GM23248 (cell line): Measurements from ENCODE around the gene IFNK. TPM values are rescaled to one million over a fixed set of nuclear protein-coding genes. Genes with fewer than 3 reads are reported as not detected.

Experiments
- DNase-seq: peaks from one replicate; pipeline ENCODE4 v3.0.0-alpha.2; 2015
- H2AFZ ChIP-seq: fragments of 200-600 bp; sonication (generic); 2 replicates; pipeline ENCODE4 v1.6.1; 2016; ENCODE audit warnings: antibody characterized with exemption
- H3F3A ChIP-seq: fragments of 200-600 bp; sonication (generic); 2 replicates; pipeline ENCODE4 v1.6.1; 2016; ENCODE audit warnings: mild to moderate bottlenecking, antibody characterized with exemption, mixed run types; ENCODE audit not compliant: insufficient read depth
- H3K27ac ChIP-seq: fragments of 200-600 bp; sonication (generic); 2 replicates; pipeline ENCODE4 v1.5.1; 2016; ENCODE audit warnings: mild to moderate bottlenecking
- H3K27me3 ChIP-seq: fragments of 200-600 bp; sonication (generic); replicated peaks from 2 replicates; pipeline ENCODE4 v1.6.1; 2016; ENCODE audit warnings: mild to moderate bottlenecking; ENCODE audit not compliant: insufficient read depth
- H3K36me3 ChIP-seq: fragments of 200-600 bp; sonication (generic); 2 replicates; pipeline ENCODE4 v1.6.1; 2016; ENCODE audit warnings: low read depth, mild to moderate bottlenecking
- H3K4me1 ChIP-seq: fragments of 200-600 bp; sonication (generic); 2 replicates; pipeline ENCODE4 v1.6.1; 2016; ENCODE audit warnings: mild to moderate bottlenecking; ENCODE audit not compliant: insufficient read depth
- H3K4me2 ChIP-seq: fragments of 200-600 bp; sonication (generic); one replicate; pipeline ENCODE4 v1.6.1; 2016; ENCODE audit warnings: mild to moderate bottlenecking; ENCODE audit not compliant: unreplicated experiment
- H3K4me3 ChIP-seq: fragments of 200-600 bp; sonication (generic); 2 replicates; pipeline ENCODE4 v1.5.1; 2016; ENCODE audit warnings: mild to moderate bottlenecking
- H3K79me2 ChIP-seq: fragments of 200-600 bp; sonication (generic); 2 replicates; pipeline ENCODE4 v1.6.1; 2016; ENCODE audit warnings: mild to moderate bottlenecking; ENCODE audit not compliant: insufficient read depth
- H3K9ac ChIP-seq: fragments of 200-600 bp; sonication (generic); 2 replicates; pipeline ENCODE4 v1.6.1; 2016; ENCODE audit warnings: mild to moderate bottlenecking
- H3K9me2 ChIP-seq: fragments of 200-600 bp; sonication (generic); 2 replicates; pipeline ENCODE4 v1.6.1; 2016; ENCODE audit warnings: mixed run types, mild to moderate bottlenecking, moderate library complexity; ENCODE audit not compliant: insufficient read depth
- H3K9me3 ChIP-seq: fragments of 200-600 bp; sonication (generic); one replicate; pipeline ENCODE4 v1.6.1; 2017; ENCODE audit warnings: low read depth
- H4K20me1 ChIP-seq: fragments of 200-600 bp; sonication (generic); 2 replicates; pipeline ENCODE4 v1.6.0; 2016; ENCODE audit not compliant: insufficient read depth
- EZH2 ChIP-seq: fragments of 200-600 bp; sonication (generic); IDR thresholded peaks from 2 replicates; pipeline ENCODE4 v1.6.1; 2018; ENCODE audit warnings: antibody characterized with exemption, mild to moderate bottlenecking; ENCODE audit not compliant: insufficient read depth, poor library complexity, severe bottlenecking
- EZH2phosphoT487 ChIP-seq: fragments of 200-600 bp; sonication (generic); IDR thresholded peaks from 2 replicates; pipeline ENCODE4 v1.6.1; 2018; ENCODE audit warnings: antibody characterized with exemption, moderate library complexity, mild to moderate bottlenecking, low read depth; ENCODE audit not compliant: insufficient read depth
- WGBS, 2 experiments: methylation state at CpG; one replicate each; pipeline ENCODE4 v1.1.6; 2015 to 2017; ENCODE audit warnings: low lambda C conversion rate in 2 of 2, low coverage in 1 of 2; ENCODE audit errors: missing lambda C conversion rate in 2 of 2; 5-methylcytosine and 5-hydroxymethylcytosine counted together
- in situ Hi-C: fragments of 300-500 bp; cut with MboI; formaldehyde crosslinking; loops from 2 replicates; pipeline ENCODE4 v1.15.0; 2020
- polyA plus RNA-seq: library from polyadenylated mRNA; unstranded; fragments of >200 nt; fragmentation: Nextera tagmentation; extraction: Ambion mirVana; gene quantifications from 2 replicates; pipeline ENCODE4 v1.2.1, GENCODE V29; 2016
- total RNA-seq: library from RNA; depleted of rRNA; stranded (reverse); fragments of >200 nt; shearing (Covaris generic); gene quantifications from 2 replicates; pipeline ENCODE4 v1.2.3, GENCODE V29; 2014

Gene IFNK
- total and polyA plus RNA-seq, 2 experiments from 2014 or later, result not detected

GRCh38 chr9:27478322-27478721, 45.8 kb upstream of the IFNK start:
- H3K36me3 ChIP-seq, result no peaks in the 10 kb centered on the region
- H3K9me3 ChIP-seq, result no peaks in the 10 kb centered on the region
- no peak overlapping the region for H3K4me2 ChIP-seq
- H3K9ac ChIP-seq, result no peak overlapping the region
- H4K20me1 ChIP-seq, result no peaks in the 10 kb centered on the region
- no peaks in the 10 kb centered on the region for H3K4me1 ChIP-seq
- no peak for DNase-seq
- in situ Hi-C loops, result loop anchor here (10.0 kb wide), 1 partner anchor 56 kb away; no protein-coding TSS in a partner anchor
- TF ChIP-seq EZH2phosphoT487, result no peak
- TF ChIP-seq EZH2, result no peak
- H3K9me2 ChIP-seq, result no peaks in the 10 kb centered on the region
- H3K27me3 ChIP-seq, result no peaks in the 10 kb centered on the region
- no peak overlapping the region for H3K4me3 ChIP-seq
- WGBS, 2 experiments, result 27 to 30% methylated on average over 1 of the region's 1 CpG
- H2AFZ ChIP-seq, result no peak overlapping the region
- no peaks in the 10 kb centered on the region for H3F3A ChIP-seq
- H3K79me2 ChIP-seq, result no peaks in the 10 kb centered on the region
- H3K27ac ChIP-seq, result no peak overlapping the region

GRCh38 chr9:27482709-27483108, 41.4 kb upstream of the IFNK start:
- H3K9me3 ChIP-seq, result no peaks in the 10 kb centered on the region
- no peaks in the 10 kb centered on the region for H3K36me3 ChIP-seq
- H2AFZ ChIP-seq, result no peak overlapping the region
- H4K20me1 ChIP-seq, result no peaks in the 10 kb centered on the region
- no peak for TF ChIP-seq EZH2phosphoT487
- TF ChIP-seq EZH2, result no peak
- no peak overlapping the region for H3K27ac ChIP-seq
- no peaks in the 10 kb centered on the region for H3K27me3 ChIP-seq
- in situ Hi-C loops, result no loop called here
- H3K79me2 ChIP-seq, result no peaks in the 10 kb centered on the region
- no peaks in the 10 kb centered on the region for H3F3A ChIP-seq
- DNase-seq, result no peak
- H3K4me3 ChIP-seq, result no peak overlapping the region
- no peaks in the 10 kb centered on the region for H3K9me2 ChIP-seq
- no peak overlapping the region for H3K4me2 ChIP-seq
- H3K4me1 ChIP-seq, result no peaks in the 10 kb centered on the region
- WGBS, 2 experiments, result 57 to 63% methylated on average over 2 of the region's 2 CpGs
- no peak overlapping the region for H3K9ac ChIP-seq

DNA sequence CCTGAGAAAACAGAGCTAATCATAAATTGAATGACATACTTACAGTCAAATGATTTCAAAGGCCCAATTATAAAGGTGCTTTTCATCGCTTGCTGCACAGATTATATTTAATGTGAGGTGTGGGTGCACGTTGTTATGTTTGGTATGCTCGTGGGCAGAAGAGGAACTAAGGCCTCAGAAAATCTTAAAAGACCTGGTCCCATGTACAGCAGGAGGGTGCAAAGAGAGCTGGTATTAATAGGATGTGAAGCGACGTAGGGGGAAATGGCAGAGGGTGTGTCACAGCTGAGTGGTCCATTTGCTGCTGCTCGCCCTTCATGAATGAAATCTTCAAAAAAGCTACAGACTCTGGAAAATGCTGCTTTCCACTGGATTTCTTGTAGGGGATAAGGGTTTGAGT, 40.5 kb upstream of the IFNK start:
- TF ChIP-seq EZH2 (no peak), EZH2phosphoT487 (no peak)
- Histone ChIP-seq H3F3A (no peaks in the 10 kb centered on the region), H3K4me3 (no peak overlapping the region), H3K9ac (no peak overlapping the region), H3K27me3 (no peaks in the 10 kb centered on the region), H2AFZ (no peak overlapping the region), H3K36me3 (no peaks in the 10 kb centered on the region), H3K4me2 (no peak overlapping the region), H4K20me1 (no peaks in the 10 kb centered on the region), H3K27ac (no peak overlapping the region), H3K9me2 (no peaks in the 10 kb centered on the region), H3K4me1 (no peaks in the 10 kb centered on the region), H3K79me2 (no peaks in the 10 kb centered on the region), H3K9me3 (no peaks in the 10 kb centered on the region)
- in situ Hi-C loops, result no loop called here
- no peak for DNase-seq
- 77 to 78% methylated on average over 6 of the region's 6 CpGs for WGBS, 2 experiments

GRCh38 chr9:27485158-27485557, 38.9 kb upstream of the IFNK start:
- no peak for DNase-seq
- no peaks in the 10 kb centered on the region for H3K36me3 ChIP-seq
- H3K27ac ChIP-seq, result no peak overlapping the region

DNA sequence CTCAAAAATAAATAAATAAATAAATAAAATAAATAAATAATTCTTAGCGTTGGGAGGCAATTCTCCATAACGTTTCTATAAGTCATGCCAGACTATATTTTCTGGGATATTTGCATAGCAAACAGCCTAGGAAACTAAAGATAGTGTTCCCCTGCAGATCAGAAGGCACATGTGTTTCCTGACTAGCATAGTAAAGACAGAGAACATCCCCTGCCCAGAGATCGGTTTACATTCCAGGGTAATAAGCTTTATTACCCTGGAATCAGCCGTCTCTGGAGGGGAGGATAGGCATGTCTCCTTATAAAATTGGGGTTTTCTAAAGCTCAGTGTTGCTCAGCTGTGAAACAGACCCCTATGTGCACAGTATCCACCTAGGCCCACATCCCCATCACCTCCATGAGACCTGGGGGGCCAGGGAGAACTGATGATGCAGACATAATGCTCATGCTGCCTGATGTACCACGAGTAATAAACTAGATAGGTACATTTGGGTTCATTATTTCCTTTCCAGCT, 36.9 kb upstream of the IFNK start:
- no peaks in the 10 kb centered on the region for H3K36me3 ChIP-seq
- no peaks in the 10 kb centered on the region for H3K4me1 ChIP-seq
- H3K9me3 ChIP-seq, result no peaks in the 10 kb centered on the region
- no peaks in the 10 kb centered on the region for H4K20me1 ChIP-seq
- no peak overlapping the region for H3K9ac ChIP-seq
- in situ Hi-C loops, result no loop called here
- TF ChIP-seq EZH2 (no peak), EZH2phosphoT487 (no peak)
- H3K79me2 ChIP-seq, result no peaks in the 10 kb centered on the region
- no peaks in the 10 kb centered on the region for H3K9me2 ChIP-seq
- no peak overlapping the region for H3K4me2 ChIP-seq
- no peak overlapping the region for H3K27ac ChIP-seq
- no peaks in the 10 kb centered on the region for H3K27me3 ChIP-seq
- no peaks in the 10 kb centered on the region for H3F3A ChIP-seq
- WGBS, 2 experiments, result 13 to 18% methylated on average over 5 of the region's 5 CpGs
- DNase-seq, result no peak
- no peak overlapping the region for H3K4me3 ChIP-seq
- H2AFZ ChIP-seq, result no peak overlapping the region

More at GRCh38 chr9:27485158-27485557, 38.9 kb upstream of the IFNK start:
- WGBS, 2 experiments, result 44 to 64% methylated on average over 1 of the region's 1 CpG
- H3K9me3 ChIP-seq, result no peaks in the 10 kb centered on the region
- in situ Hi-C loops, result no loop called here
- no peaks in the 10 kb centered on the region for H3F3A ChIP-seq
- H4K20me1 ChIP-seq, result no peaks in the 10 kb centered on the region
- TF ChIP-seq EZH2, result no peak
- no peak for TF ChIP-seq EZH2phosphoT487
- no peaks in the 10 kb centered on the region for H3K4me1 ChIP-seq
- no peak overlapping the region for H3K4me2 ChIP-seq
- no peak overlapping the region for H3K4me3 ChIP-seq
- H2AFZ ChIP-seq, result no peak overlapping the region
- H3K79me2 ChIP-seq, result no peaks in the 10 kb centered on the region
- H3K9me2 ChIP-seq, result no peaks in the 10 kb centered on the region
- no peaks in the 10 kb centered on the region for H3K27me3 ChIP-seq
- no peak overlapping the region for H3K9ac ChIP-seq
